ENCODE measurements around the gene HDAC4. TPM values are rescaled to one million over a fixed set of nuclear protein-coding genes. Genes with fewer than 3 reads are reported as not detected.

HDAC4 gene
- total and polyA plus RNA-seq, 2 donors (not counting 1 experiment from before 2014, with no cell fraction given), result 13.5 to 46.0 TPM

GRCh38 chr2:239278361-239278760 lies 122.5 kb downstream of the HDAC4 start:
- TF ChIP-seq CTCF (IDR thresholded peaks at IDR 0.05), result no peak
- no peak for TF ChIP-seq EZH2 (IDR thresholded peaks at IDR 0.05; ENCODE audit: borderline replicate concordance, insufficient read depth, low read depth, low read length, poor library complexity, severe bottlenecking)
- H3K9me3 Mint-ChIP-seq (ENCODE audit: insufficient read depth), result no peaks in the 10 kb centered on the region
- no peak overlapping the region for H3K4me3 ChIP-seq (ENCODE audit: control extremely low read depth in 1 of 5, extremely low read depth in 1 of 5, insufficient read depth in 1 of 5, low read depth in 2 of 5, low read length in 4 of 5)
- intact Hi-C loops (cut with micrococcal nuclease), result no loop called here
- H3K9ac ChIP-seq (ENCODE audit: low read length), result no peak overlapping the region
- peaks cover 42% of the 10 kb centered on the region for H3K27me3 Mint-ChIP-seq
- no peak overlapping the region for H3K27ac ChIP-seq (ENCODE audit: low read length in 2 of 2)
- H3K4me3 Mint-ChIP-seq, result no peak overlapping the region
- ChIA-PET POLR2A (no interaction called here), CTCF (interaction anchor here (1.7 kb wide), 1 partner anchor 10 kb away, joined by 6 read pairs; no protein-coding TSS in a partner anchor)
- 98% methylated on average over 7 of the region's 7 CpGs for WGBS (ENCODE audit: insufficient coverage)
- H3K27me3 ChIP-seq (replicated peaks in 1 of 4; ENCODE audit: control extremely low read depth in 1 of 4, control insufficient read depth in 3 of 4, insufficient read depth in 4 of 4, low read length in 3 of 4), result peaks cover 0 to 49% (median 14%) of the 10 kb centered on the region in 4 experiments
- H3K4me1 Mint-ChIP-seq, result peaks cover 15% of the 10 kb centered on the region
- no peaks in the 10 kb centered on the region for H3K36me3 ChIP-seq (replicated peaks in 1 of 2; ENCODE audit: control extremely low read depth in 1 of 2, control insufficient read depth in 1 of 2, extremely low read depth in 1 of 2, insufficient read depth in 2 of 2, low read length in 1 of 2)
- H2AFZ ChIP-seq (ENCODE audit: insufficient read depth, low read depth, low read length, poor library complexity, severe bottlenecking), result no peak overlapping the region
- DNase-seq (no peak), ATAC-seq (ENCODE audit: low read depth) (no peak)
- H3K4me1 ChIP-seq (ENCODE audit: control insufficient read depth in 2 of 2, insufficient read depth in 2 of 2, low read length in 2 of 2), result peaks cover 4 to 17% of the 10 kb centered on the region in 2 donors
- peaks cover 37% of the 10 kb centered on the region for H3K79me2 ChIP-seq (ENCODE audit: control insufficient read depth, insufficient read depth, low read length)
- H3K9me3 ChIP-seq (ENCODE audit: control extremely low read depth in 1 of 3, control insufficient read depth in 2 of 3, insufficient read depth in 1 of 3, low read length in 2 of 3), result peaks cover 0 to 6% (median 0%) of the 10 kb centered on the region in 3 donors
- H3K27ac Mint-ChIP-seq, result no peak overlapping the region
- no peak overlapping the region for H3K4me2 ChIP-seq (replicated peaks; ENCODE audit: low read depth, low read length, poor library complexity, severe bottlenecking)
- H4K20me1 ChIP-seq (ENCODE audit: control insufficient read depth, insufficient read depth, low read length, poor library complexity, severe bottlenecking), result peaks cover 85% of the 10 kb centered on the region

GRCh38 chr2:239277401-239278085 lies 123.3 kb downstream of the HDAC4 start:
- Mint-ChIP-seq H3K4me3 (no peak overlapping the region), H3K27me3 (peaks cover 50% of the 10 kb centered on the region), H3K4me1 (peaks cover 15% of the 10 kb centered on the region), H3K27ac (no peak overlapping the region), H3K9me3 (ENCODE audit: insufficient read depth) (no peaks in the 10 kb centered on the region)
- no peak overlapping the region for H3K9ac ChIP-seq (ENCODE audit: low read length)
- WGBS (ENCODE audit: insufficient coverage), result 97% methylated on average over 23 of the region's 27 CpGs
- TF ChIP-seq EZH2 (IDR thresholded peaks at IDR 0.05; ENCODE audit: borderline replicate concordance, insufficient read depth, low read depth, low read length, poor library complexity, severe bottlenecking) (no peak), CTCF (IDR thresholded peaks at IDR 0.05) (no peak)
- H3K79me2 ChIP-seq (ENCODE audit: control insufficient read depth, insufficient read depth, low read length), result peaks cover 34% of the 10 kb centered on the region
- intact Hi-C loops (cut with micrococcal nuclease), result no loop called here
- H3K27ac ChIP-seq (ENCODE audit: low read length in 2 of 2), result no peak overlapping the region
- H3K9me3 ChIP-seq (ENCODE audit: control extremely low read depth in 1 of 3, control insufficient read depth in 2 of 3, insufficient read depth in 1 of 3, low read length in 2 of 3), result peaks cover 0 to 6% (median 0%) of the 10 kb centered on the region in 3 donors
- peaks cover 85% of the 10 kb centered on the region for H4K20me1 ChIP-seq (ENCODE audit: control insufficient read depth, insufficient read depth, low read length, poor library complexity, severe bottlenecking)
- ChIA-PET CTCF (interaction anchor here (1.7 kb wide), 1 partner anchor 10 kb away, joined by 6 read pairs; no protein-coding TSS in a partner anchor), POLR2A (interaction anchor here (0.7 kb wide), 1 partner anchor 9 kb away, joined by 3 read pairs; no protein-coding TSS in a partner anchor)
- H3K27me3 ChIP-seq (replicated peaks in 1 of 4; ENCODE audit: control extremely low read depth in 1 of 4, control insufficient read depth in 3 of 4, insufficient read depth in 4 of 4, low read length in 3 of 4), result peaks cover 0 to 57% (median 14%) of the 10 kb centered on the region in 4 experiments
- DNase-seq, result no peak
- no peak overlapping the region for H3K4me3 ChIP-seq (ENCODE audit: control extremely low read depth in 1 of 5, extremely low read depth in 1 of 5, insufficient read depth in 1 of 5, low read depth in 2 of 5, low read length in 4 of 5)
- H3K4me1 ChIP-seq (ENCODE audit: control insufficient read depth in 2 of 2, insufficient read depth in 2 of 2, low read length in 2 of 2), result peaks cover 4 to 17% of the 10 kb centered on the region in 2 donors
- no peak overlapping the region for H3K4me2 ChIP-seq (replicated peaks; ENCODE audit: low read depth, low read length, poor library complexity, severe bottlenecking)
- no peak overlapping the region for H2AFZ ChIP-seq (ENCODE audit: insufficient read depth, low read depth, low read length, poor library complexity, severe bottlenecking)
- no peak for ATAC-seq (ENCODE audit: low read depth)
- no peaks in the 10 kb centered on the region for H3K36me3 ChIP-seq (replicated peaks in 1 of 2; ENCODE audit: control extremely low read depth in 1 of 2, control insufficient read depth in 1 of 2, extremely low read depth in 1 of 2, insufficient read depth in 2 of 2, low read length in 1 of 2)
